CD4-positive, alpha-beta T cell treated with Interleukin-12 subunit alpha and Interleukin-12 subunit beta, for 1 hour (primary cell): ENCODE measurements around the gene PNMA8B.

Experiments
- DNase-seq: peaks from one replicate; pipeline ENCODE4 v3.0.0-alpha.2; 2020

PNMA8B gene

GRCh38 chr19:46486358-46486757, 9.3 kb downstream of the PNMA8B start:
- DNase-seq = no peak

GRCh38 chr19:46484656-46485055, 11.0 kb downstream of the PNMA8B start:
- no peak for DNase-seq

- no peak for DNase-seq
Measured at GRCh38 chr19:46482631-46483030, 13.0 kb downstream of the PNMA8B start.

DNA sequence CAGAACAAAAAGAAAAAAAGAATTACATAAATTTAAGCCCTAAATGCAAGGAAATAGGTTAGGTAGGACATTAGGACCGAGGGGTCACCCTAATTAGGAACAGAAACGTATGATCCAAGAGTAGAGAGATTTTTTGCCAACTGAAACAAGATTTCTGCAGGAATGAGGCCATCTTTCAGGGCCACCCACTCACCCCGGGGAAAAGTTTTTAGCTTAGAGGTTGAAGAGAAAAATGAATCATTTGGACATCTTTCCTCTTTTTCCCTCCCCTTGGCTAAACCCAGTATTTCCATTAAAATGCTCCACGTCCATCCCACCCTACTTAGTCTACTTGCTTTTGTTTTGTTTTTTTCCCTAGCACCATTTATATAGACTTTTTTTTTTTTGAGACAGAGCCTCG, 13.7 kb downstream of the PNMA8B start:
- no peak for DNase-seq

- DNase-seq = no peak
Measured at GRCh38 chr19:46481223-46481848, 14.3 kb downstream of the PNMA8B start.

- no peak for DNase-seq
Measured at GRCh38 chr19:46480415-46480814, 15.3 kb downstream of the PNMA8B start.

GRCh38 chr19:46478356-46478986, 17.2 kb downstream of the PNMA8B start:
- peak; percentile 20 for DNase-seq

GRCh38 chr19:46475986-46476385, 19.7 kb downstream of the PNMA8B start:
- DNase-seq = no peak

DNA sequence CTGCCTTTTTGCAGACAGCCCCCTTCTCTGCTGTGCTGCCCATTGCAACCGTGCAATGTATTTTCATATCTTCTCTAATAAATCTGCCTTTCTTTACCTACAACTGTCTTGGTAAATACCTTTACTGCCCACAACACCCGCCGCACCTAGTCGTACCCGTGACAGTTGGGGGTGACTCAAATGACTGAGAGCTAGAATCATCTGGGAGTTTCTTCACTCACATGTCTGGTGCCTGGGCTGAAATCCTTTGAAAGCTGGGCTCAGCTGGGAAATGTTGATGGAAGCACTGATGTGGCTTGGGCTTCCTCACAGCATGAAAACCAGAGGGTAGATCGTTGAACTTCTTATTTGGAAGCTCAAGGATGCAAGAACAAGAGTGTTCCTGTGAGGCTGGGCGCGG, 21.5 kb downstream of the PNMA8B start:
- no peak for DNase-seq

DNA sequence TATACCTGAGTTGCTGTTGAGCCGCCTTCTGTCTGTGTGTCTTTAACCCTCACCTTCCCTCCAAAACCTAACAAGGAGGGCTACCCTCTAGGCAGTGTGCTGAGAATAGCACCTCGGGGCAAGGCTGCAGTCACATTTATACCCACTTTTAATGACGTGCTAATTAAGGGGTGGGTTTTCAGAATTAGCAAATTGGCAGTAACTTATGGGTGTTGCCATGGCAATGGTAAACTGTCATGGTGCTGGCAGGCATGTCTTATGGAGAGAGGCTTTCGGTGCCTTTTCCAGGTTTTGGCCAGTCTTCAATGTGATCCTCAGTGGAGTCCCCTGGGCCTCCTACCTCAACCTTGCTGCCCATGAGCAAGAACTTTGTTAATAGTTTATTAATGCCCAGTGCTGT, 23.1 kb downstream of the PNMA8B start:
- no peak for DNase-seq

DNA sequence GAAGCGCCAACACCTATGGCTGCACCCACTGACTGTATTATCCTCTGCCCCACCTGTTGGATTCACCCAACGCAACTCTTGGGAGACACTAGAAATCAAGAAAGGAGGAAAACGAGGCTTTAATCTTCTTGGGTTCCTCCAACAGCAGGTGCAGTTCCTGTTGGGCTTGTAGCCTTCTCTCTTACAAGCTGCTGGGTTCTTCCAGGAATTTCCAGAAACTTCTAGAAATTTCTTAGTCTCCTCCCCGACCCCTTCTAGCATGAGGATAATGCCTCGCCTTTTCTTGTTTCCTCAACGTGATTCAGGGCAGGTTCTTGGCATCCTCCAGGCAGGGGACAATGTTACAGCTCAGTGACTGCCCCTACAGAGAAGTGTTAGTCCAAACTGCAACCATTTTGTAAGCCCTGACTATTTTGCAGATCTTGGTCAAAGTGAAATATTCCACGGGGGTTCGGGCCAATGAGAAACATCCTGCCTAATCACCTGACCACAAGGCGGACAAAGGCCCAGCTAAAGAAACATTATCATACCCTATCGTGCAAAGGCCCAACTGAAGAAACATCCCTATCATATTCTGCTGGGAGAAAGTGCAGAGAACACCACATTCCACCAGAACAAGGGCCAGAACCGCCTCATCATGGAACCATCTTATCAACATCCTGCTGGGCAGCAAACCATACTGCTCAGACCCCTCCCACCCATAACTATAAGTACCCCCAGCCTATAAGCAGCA, 23.7 kb downstream of the PNMA8B start:
- DNase-seq = no peak

- no peak for DNase-seq
Measured at GRCh38 chr19:46471116-46471733, 24.4 kb downstream of the PNMA8B start, which contains the start of gene PNMA8A. PNMA8A (minus strand) TSS chr19:46471563; CDS start chr19:46471035, 528 bp downstream.

GRCh38 chr19:46470376-46470775, 25.3 kb downstream of the PNMA8B start:
- no peak for DNase-seq

GRCh38 chr19:46469541-46470185, 26.0 kb downstream of the PNMA8B start:
- DNase-seq = no peak

- DNase-seq = no peak
Measured at GRCh38 chr19:46466536-46467196, 29.0 kb downstream of the PNMA8B start.

DNA sequence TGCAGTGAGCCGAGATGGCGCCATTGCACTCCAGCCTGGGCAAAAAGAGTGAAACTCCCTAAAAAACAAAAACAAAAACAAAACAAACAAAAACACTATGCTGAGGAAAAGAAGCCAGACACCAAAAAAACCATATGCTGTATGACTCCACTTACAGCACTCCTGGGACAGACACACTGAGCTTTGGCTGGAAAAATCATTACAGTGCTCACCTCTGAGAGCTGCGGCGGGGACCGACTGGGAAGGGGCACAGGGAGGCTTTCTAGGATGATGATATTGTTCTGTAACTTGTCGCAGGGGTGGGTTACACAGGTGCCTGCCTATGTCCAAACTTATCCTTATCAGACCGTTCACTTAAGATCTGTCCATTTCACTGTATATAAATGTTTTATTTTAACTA, 32.2 kb downstream of the PNMA8B start:
- DNase-seq = no peak

- no peak for DNase-seq
Measured at GRCh38 chr19:46461537-46461936, 34.1 kb downstream of the PNMA8B start.

- no peak for DNase-seq
Measured at GRCh38 chr19:46460981-46461380, 34.7 kb downstream of the PNMA8B start.

DNA sequence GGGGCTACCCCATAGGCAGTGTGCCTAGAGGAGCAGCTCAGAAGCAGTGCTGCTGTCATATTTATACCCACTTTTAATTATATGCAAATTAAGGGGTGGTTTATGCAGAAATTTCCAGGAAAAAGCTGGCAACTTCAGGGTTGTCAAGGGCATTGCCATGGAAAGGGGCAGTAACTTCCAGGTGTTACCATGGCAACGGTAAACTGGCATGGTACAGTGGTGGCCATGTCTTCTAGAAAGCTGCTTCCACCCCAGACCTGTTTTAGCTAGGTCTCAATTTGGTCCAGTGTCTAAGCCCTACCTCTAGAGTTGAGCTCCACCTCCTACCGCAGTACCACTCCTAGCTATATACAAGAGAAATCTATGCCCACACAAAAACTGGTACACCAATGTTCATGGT, 35.6 kb downstream of the PNMA8B start:
- no peak for DNase-seq

DNA sequence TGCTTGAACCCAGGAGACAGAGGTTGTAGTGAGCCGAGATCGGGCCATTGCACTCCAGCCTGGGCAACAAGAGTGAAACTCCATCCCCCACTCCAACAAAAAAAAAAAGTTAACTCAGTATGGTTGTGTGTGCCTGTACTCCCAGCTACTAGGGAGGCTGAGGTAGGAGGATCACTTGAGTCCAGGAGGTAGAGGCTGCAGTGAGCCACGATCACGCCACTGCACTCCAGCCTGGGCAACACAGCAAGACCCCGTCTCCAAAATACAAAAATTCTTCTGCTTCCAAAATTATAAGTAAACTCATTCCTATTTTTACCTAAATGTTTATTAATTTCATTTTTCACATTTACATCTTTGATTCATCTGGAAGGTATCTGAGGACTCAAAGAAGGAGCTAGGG, 38.7 kb downstream of the PNMA8B start:
- DNase-seq = no peak

DNA sequence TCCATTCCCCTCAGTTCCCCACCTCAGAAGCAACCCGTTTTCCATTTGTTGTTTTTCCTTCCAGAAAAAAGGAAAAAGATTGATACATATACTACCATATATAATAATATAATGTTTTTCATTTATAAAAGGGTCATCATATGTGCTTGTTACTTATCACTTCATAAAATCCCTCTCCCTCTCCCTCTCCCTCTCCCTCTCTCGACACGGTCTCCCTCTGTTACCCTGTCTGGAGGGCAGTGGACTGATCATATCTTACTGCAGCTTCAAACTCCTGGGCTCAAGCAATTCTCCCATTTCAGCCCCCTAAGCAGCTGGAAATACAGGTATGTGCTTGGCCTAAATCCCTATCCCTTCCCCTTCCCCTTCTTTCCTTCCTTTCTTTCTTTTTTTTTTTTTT, 41.4 kb downstream of the PNMA8B start:
- no peak for DNase-seq

DNA sequence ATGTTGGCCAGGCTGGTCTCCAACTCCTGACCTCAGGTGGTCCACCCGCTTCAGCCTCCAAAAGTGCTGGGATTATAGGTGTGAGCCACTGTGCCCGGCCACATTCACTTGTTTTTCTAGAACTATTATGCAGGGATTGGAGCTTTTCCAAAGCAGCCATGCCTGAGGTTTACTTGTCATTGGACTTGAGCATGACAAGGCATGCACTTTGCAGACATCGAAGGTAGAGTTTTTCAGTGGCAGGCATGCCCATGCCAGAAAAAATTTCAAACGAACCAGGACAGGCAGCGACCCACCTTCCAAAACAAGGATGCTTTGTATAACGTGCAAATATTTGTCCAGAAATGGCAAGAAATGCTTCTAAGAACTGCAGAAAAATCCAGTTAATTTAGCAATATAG, 42.0 kb downstream of the PNMA8B start:
- no peak for DNase-seq

DNA sequence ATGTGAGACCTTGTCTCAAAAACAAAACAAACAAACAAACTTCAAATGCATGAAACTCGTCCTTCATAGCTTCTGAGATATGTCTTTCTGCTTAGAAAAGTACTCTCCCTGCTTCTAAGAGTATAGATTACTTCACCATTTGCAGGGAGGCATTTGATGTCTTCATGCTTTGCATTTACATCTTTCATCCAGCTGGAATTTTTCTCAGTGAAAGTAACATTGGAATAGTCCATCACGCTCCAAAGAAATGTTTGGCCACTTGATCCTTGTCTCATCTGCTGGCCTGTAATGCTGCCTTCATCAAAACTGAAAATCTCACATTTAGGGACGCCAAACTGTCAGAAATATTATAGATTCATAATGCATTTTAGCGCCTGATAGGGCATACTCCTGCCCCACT, 43.5 kb downstream of the PNMA8B start:
- DNase-seq = no peak
